Kidney glomerular epithelial cell (primary cell): ENCODE data around the gene LGALS4.
"Not testable (repeated sequence)": the region's sequence is repeated elsewhere in the genome, so short reads cannot be mapped to it uniquely, and the experiment has no call there.

Experiments used
- DNase-seq: peaks from one replicate; lab custom pipeline; 2025; lab: John Stamatoyannopoulos, UW

LGALS4 gene, protein sequence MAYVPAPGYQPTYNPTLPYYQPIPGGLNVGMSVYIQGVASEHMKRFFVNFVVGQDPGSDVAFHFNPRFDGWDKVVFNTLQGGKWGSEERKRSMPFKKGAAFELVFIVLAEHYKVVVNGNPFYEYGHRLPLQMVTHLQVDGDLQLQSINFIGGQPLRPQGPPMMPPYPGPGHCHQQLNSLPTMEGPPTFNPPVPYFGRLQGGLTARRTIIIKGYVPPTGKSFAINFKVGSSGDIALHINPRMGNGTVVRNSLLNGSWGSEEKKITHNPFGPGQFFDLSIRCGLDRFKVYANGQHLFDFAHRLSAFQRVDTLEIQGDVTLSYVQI

DNA sequence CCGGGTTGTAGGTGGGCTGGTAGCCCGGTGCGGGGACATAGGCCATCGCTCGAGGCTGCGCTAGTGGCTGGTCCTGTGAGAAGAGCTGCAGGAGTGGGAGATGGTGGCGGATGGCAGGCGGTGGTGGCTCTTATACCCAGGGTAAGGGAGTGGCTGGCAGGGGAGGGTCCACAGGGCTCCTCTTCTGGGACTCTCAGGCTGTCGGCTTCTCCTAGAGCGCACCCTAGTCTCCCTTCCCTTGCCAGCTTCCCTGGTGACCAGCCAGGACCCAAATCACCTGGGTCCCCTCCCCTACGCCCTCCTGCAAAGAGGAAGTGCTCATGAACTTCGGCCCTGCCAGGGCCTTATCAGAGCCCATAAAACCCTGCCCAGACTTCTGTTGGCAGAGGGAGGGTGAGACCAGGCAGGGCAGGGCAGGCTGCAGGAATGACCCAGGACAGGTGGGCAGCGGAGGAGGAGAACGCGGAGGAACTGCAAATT is at the start of gene LGALS4:
Gene LGALS4 (minus strand): TSS at position 105 of the 480 bp plus-strand sequence. CDS start 59 bp downstream, at position 46.
- no peak for DNase-seq

DNA sequence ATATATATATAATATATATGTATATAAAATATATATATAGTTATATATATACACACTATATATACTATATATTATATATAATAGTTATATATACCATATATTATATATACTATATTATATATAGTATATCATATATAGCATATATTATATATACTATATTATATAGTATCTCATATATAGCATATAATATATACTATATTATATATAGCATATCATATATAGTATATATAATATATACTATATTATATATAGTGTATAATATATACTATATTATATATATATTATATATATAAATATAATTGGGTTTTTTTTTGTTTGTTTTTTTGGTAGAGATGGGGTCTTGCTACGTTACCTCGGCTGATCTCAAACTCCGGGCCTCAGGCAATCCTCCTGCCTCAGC is 48.6 kb upstream of the LGALS4 start:
- DNase-seq = no peak

DNA sequence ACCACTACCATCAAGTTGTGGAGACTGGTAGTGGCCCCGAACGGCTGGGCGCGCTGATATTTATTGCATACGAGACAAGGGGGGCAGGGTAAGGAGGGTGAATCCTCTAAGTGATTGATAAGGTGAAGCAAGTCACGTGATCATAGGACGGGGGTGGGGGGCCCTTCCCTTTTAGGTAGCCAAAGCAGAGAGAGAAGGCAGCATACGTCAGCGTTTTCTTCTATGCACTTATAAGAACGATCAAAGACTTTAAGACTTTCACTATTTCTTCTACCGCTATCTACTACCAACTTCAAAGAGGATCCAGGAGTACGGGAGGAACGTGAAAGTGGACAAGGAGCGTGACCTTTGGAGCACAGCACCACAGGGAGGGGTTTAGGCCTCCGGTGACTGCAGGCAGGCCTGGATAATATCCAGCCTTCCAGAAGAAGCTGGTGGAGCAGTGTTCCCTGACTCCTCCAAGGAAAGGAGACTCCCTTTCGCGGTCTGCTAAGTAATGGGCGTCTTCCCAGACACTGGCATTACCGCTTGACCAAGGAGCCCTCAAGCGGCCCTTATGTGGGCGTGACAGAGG is 47.0 kb upstream of the LGALS4 start:
- not testable (repeated sequence) for DNase-seq

DNA sequence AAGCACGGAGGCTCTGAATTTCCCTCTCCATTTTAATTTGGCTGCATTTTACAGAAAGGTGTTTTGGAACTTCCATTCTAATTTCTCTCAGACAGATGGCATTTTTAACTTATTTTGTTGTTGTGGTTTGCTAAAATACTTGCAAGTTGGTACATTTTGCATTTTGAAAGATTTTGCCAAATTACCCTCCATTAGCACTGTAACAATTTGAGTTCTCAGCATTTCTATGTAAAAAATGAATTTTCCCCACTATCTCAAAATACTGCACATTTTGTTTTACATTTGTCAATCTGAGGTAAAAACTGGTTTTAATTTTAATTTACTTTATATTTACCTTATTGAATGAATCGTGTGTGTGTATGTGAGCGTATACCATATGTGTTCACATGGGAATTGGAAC is 44.1 kb upstream of the LGALS4 start:
- no peak for DNase-seq

DNA sequence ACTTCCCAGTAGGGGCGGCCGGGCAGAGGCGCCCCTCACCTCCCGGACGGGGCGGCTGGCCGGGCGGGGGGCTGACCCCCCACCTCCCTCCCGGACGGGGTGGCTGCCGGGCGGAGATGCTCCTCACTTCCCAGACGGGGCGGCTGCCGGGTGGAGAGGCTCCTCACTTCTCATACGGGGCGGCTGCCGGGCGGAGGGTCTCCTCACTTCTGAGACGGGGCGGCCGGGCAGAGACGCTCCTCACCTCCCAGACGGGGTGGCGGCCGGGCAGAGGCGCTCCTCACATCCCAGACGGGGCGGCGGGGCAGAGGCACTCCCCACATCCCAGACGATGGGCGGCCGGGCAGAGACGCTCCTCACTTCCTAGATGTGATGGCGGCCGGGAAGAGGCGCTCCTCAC is 43.0 kb upstream of the LGALS4 start:
- DNase-seq = not testable (repeated sequence)

- DNase-seq = not testable (repeated sequence)
Measured at GRCh38 chr19:38854961-38855360, 42.2 kb upstream of the LGALS4 start.

GRCh38 chr19:38853214-38853613 is 40.5 kb upstream of the LGALS4 start:
- no peak for DNase-seq

GRCh38 chr19:38852231-38853044 is 39.7 kb upstream of the LGALS4 start:
- peak; percentile 27 for DNase-seq

- peak; percentile 51 for DNase-seq
Measured at GRCh38 chr19:38851622-38852230, 39.0 kb upstream of the LGALS4 start.

GRCh38 chr19:38850976-38851621 is 38.4 kb upstream of the LGALS4 start:
- no peak for DNase-seq

DNA sequence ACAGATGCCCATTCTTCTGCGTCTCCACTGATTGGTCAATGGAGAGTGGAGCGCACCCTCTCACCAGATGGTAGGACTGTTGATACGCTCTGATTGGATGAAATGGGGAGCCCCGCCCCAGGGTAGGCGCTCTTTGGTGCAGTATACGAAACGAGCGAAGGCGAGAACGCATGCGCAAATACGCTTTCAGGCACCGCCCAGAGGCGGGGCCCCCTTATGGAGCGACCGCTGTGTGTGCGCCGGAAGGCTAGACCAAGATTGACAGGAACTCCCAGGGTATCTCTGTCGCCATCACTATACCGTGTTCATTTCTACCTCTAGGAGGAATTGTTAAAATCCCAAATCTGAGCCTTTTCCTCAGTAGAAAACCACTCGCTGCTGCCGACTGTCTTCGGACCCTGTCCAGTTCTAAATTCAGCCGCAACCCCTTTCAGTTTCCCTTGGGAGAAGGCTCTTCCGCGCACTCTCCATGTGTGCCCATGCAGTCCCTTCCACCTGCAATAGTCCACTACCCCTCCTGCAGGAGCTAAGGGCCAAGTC is 37.8 kb upstream of the LGALS4 start:
- DNase-seq = peak; percentile 100

GRCh38 chr19:38849860-38850435 is 37.2 kb upstream of the LGALS4 start, which contains the start of gene HNRNPL:
TSS of gene HNRNPL (minus strand) at chr19:38849986. CDS start at chr19:38849966, 20 bp downstream.
- peak; percentile 100 for DNase-seq

DNA sequence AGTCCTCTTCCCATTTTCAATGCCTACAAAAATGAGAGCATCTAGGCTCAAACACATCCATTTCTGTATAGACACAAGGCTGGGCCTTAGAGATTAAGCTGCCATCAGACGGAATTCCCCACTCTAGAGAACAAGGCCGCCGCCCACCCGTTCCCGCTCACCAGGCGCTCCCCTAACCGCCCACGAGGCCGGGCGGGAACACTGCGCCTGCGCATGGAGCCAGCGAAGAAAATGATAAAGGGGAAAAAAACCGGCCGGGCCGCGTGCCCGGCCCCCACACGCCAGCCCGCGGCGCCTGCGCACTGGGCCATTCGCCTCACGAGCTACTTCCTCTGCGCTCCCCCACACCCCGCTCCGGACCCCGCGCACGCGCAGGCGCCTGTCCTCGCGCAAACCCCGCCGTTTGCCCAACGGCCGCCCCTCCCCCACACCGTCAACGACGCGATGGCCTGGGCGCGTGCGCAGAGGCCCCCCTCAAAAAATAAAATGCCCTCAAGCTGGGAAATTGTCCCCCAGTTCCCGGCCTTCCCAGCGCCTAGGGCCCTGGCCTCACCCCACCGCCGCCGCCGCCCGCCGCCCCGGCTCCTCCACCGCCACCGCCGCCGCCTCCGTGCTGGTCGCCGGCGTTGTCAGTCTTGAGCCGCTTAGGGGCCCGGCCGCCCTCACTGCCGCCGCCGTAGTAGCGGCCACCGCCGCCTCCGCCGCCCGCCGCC is 36.6 kb upstream of the LGALS4 start:
- DNase-seq = peak; percentile 86

- DNase-seq = peak; percentile 25
Measured at GRCh38 chr19:38848299-38849146, 35.8 kb upstream of the LGALS4 start.

- no peak for DNase-seq
Measured at GRCh38 chr19:38846097-38846496, 33.4 kb upstream of the LGALS4 start.

DNA sequence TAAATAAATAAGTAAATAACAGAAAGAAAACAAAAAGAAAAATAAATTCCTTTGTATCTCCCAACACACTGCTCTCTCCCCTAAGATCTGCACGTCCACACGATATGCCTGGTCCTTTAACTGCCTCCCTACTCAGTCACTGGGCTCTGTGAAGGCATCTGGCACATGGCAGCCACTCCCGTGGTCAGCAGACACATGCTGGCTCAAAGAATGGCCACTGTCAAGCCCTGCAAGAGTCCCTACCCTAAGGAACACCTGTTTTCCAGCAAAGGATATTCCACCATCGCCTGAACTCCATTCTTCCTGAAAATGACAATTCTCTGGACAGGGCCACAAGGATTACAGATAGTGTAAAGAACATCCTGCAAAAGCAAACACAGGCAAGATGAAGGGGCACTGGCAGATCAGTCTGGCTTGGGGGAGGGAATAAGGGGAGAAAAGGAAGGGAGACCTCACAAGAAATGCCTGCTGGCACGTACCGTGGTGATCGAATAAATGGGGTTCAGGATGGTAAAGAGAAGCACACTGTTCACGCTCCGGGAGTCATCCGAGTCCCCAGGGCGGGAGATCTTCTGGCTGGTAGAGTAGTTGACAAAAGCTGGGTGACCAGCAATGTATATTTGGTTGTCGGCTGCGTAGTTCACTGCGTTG is 32.8 kb upstream of the LGALS4 start:
- DNase-seq = no peak

GRCh38 chr19:38844093-38844686 is 31.4 kb upstream of the LGALS4 start:
- DNase-seq = no peak

- DNase-seq = no peak
Measured at GRCh38 chr19:38843175-38843758, 30.5 kb upstream of the LGALS4 start.
